Fibroblast of peridontal ligament (primary cell): ENCODE measurements around the gene C1orf210.

Source experiments
- DNase-seq: peaks from one replicate; pipeline ENCODE4 v3.0.0-alpha.2; 2010; ENCODE audit errors: extremely low read depth

C1orf210 gene

DNA sequence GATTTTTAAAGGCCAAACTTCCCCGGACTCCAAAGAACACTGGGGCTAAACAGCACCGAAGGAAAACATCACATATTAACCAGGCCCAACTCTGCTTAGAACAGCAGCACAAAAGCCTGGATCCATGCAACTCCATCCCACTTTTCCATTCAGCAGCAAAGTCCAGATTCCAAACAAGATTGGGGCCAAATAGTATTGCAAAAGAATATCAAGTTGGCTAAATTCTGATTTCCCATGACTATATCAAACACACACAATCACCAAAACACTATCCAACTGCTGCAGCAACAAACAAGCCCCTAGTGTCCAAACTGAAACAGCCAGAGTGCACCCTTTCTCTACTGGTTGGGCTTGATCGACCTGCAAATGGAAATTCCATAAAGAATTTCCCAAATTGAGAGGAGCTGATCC is 35.0 kb downstream of the C1orf210 start:
- DNase-seq = no peak

DNA sequence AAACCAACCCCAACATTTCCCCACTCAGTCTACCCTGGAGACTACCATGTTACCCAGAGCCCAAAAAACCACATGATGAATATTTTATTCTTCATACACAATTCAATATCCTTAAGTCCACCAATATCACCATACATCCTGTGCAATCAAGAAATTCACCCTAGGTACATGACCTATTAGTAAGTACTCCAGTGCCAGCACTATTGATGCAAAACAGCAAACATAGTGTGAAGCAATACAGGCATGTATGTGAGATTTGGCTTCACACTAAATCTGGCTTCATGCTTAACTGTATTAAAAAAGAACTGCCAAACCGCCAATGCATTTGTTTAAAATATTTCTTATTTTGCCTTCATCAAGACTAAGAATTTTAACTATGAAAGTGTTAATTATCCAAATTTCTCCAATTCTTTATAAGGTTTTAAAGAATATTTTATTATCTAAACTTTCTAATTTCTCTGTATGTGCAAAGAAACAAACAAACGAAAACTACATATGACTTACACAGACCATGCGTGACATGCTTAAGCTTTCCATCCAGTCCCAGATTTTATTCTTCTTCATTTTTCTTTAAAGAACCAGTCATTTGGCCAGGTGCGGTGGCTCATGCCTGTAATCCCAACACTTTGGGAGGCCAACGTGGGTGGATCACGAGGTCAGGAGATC is 38.0 kb downstream of the C1orf210 start:
- no peak for DNase-seq

DNA sequence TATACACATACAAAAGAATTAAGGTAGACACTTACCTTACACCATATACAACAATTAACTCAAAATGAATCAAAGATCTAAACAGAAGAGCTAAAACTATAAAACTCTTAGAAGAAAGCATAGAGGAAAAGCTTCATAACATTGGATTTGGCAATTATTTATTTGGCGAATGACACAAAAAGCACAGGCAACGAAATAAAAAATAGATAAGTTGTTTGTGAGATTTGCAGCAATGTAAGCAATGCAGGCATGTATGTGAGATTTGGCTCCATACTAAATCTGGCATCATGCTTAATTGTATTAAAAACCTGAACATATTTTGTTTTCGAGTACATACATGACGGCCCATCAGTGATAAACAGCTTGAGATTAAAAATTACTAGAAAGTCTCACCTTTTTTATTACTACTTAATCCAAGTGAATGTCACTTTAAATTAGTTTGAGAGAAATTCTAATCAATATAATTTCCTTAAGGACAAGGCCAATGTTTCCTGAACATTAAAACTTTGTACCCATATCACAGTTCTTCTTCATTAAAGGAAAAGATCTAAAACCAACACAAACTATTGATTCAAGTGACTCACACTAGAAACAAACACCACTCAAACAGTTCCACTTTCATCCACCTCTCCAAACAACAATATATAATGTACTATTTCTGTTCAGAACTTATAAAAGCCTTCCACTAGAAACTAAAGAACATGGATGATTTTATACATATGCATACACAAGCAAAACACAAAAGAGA is 38.7 kb downstream of the C1orf210 start:
- DNase-seq = no peak

DNA sequence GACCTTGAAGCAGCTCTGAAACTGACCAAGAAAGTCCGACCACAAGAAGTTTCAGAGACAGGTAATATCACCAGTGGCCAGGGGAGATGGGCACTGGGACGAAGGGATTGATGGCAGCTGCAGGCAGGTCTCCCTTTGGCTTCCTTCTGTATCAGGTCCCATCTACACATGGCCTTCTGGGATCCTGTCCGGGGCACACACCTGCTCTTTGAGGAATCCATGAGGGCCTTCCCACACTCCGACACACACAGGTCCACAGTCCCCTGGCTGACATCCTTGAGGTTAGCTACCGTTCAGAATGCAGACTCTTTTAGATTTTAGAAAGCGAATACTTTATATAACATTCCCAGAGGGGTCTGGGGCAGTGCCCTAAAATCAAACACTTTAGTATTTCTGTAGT is 42.1 kb downstream of the C1orf210 start:
- no peak for DNase-seq

DNA sequence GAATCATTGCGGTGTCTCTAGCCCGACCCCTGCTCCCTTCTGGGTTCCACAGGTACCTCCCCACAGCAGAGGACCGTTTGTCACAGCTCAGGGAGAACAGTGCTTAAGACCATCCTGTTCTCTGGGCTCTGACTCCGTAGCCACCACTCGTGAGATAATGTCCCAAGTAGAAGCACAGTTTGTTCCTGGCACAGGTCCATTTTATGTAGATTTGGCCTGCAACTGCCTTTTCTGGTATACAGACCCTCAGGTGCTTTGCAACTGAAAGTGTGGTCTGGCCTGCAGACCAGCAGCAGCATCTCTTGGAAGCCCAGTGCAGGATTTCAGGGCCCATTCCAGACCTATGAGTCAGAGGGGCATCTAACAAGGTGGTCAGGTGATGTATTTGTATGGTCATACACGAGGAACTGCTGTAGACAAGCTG is 44.0 kb downstream of the C1orf210 start:
- DNase-seq = peak; percentile 14

DNA sequence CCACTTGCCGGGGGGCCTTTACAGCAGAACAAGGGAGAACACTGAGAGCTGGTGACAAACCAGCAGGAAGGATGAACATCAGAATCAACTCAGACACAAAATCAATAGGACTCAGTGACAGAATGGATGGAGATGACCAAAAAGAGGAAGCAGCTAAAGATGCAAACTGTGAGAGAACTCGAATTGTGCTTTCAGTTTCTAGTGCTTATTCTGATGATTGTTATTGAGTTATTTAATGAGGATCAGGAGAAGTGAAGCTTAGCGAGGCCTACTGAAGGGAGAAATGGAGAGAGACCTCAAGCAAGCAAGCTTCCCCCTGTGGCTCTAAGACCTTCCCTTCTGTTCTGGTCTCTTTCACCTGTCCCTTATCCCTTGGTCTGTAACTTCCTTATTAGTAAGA is 45.9 kb downstream of the C1orf210 start:
- DNase-seq = no peak

DNA sequence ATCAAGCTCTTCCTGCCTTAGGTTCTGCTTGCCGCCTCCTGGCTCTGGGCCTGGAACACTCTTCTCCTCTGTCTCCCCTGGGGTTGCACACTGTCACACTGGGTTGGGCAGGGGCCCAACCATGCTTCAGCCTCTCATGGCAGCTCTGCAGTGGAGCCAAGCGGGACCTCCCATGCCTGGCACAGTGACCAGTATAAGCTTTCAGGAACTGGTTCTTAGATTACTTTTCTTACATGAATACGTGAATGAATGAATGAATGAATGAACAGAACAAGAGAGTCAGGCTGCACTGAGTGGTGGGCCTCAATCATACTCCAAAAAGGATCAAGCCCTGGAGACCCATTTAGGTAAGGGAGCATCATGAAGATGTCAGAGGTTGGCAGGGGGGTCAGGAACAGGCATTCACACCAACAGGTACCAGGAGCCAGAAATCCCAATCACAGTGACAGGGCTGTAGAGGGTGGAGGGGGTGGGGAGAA is 46.4 kb downstream of the C1orf210 start:
- no peak for DNase-seq

DNA sequence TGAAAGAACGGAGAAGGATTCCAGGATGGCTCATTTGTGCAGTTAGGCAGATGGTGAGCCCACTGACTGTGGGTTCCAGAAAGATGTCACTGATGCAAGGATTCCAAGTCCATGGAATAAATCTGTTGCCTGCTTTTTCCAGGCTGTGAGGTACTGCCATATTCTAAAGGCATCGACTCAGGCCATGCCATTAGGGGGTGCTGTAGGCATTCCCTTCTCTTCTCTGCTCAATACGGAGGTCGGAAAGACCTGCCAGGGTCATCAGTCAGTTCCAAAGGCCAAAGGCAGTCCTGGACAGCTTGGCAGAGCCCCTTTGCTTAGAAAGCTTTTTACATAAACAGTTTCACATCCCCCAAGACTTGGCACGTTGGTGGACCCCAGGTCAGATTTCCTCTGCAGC is 47.3 kb downstream of the C1orf210 start:
- peak; percentile 76 for DNase-seq

DNA sequence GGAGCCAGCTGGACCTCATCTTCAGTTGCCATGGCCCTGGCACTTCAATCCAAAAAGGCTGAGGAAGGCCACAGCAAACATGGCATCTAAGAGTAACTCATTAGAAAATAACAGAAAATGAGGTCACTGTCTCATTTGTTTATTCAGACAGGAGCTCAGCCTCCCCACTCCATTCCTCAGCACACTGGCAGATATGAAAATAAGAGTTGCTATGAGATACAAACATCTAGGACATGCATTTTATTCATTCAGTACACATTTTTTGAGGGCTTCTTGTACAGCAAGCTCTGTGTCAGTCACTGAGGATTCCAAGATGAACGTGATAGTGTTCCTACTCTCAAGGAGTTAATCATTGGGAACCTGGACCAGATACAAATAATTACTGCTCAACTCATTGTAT is 48.3 kb downstream of the C1orf210 start:
- DNase-seq = no peak

DNA sequence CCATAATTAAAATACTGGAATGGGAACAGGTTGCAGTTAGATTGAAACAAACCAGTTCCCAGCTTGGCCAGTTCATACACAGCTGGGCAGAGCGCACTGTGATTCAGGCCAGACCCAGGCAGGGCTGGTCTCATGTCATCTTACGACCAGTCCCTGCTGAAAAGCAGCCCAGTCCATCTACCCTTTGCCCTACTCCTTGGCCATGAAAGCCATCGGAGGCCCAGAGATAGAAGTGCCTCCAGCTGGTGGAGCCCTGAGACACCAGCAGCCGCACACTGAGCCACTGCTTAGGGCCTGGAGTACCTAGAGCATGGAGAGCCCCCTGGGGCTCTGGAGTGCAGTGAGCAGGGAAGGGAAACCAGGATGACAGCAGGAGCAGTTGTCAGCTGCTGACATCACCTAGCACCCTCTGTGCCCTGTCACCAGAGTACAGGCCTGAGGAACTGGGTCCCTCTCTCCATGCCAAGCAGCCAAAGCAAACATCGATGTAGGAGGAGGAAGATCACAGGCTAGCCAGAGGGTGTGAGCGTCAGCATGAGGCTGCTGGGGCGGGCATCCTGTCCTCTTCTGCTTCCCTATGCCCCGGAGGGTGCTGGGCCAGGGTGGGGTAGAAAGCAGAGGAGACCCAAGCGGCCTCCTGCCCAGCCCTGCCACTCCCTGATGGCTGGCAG is 49.8 kb downstream of the C1orf210 start:
- no peak for DNase-seq

DNA sequence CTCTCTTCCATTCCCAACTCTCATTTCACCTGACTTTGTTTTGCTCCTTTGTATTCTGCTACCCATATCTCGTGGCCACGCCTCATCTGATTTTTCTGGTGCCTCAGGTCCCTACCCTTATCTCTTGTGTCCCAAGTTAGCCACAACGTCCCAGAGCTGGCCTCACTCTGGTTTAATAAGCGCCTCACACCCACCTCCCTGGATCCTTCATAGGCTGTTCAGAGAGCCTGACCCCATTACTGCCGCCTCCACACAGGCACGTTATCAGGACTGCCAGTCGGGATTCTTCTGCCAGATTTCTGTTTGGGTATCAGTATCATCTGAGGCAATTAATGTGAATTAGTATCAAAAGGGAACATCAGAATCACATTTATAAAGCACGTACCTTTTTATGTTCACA is 50.3 kb downstream of the C1orf210 start:
- DNase-seq = no peak

DNA sequence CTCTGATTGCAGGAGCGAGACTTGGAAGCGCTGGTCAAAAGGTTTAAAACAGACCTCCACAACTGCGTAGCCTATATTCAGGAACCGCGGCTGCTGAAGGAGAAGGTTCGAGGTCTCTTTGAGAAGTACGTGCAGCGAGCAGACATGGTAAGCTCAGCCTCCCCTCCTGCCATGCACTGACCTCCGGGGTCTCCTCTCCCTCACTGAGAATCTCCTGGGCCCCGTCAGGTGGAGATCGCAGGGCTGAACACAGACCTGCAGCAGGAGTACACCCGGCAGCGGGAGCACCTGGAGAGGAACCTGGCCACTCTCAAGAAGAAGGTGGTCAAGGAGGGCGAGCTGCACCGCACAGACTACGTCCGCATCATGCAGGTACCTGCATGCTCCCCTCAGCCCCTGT is 51.1 kb downstream of the C1orf210 start:
- no peak for DNase-seq

DNA sequence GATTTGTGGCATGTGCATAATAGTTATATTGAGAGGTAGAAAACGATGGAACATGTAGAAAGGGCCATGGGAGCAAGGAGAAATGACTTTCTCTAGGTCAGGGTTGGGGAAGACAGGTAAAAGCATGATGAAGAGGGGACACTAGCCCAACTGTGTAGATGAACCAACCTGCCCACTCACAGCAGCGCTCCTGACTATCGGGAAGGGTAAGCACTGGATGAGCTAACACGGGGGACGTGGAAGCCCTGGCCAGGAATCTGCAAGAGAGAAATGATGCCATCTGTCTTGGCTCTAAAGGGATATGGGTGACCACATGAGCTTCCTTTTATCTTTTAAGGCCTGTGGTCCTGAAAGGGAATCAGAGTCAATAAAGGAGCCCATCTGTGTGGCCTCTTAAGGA is 51.8 kb downstream of the C1orf210 start:
- DNase-seq = no peak

DNA sequence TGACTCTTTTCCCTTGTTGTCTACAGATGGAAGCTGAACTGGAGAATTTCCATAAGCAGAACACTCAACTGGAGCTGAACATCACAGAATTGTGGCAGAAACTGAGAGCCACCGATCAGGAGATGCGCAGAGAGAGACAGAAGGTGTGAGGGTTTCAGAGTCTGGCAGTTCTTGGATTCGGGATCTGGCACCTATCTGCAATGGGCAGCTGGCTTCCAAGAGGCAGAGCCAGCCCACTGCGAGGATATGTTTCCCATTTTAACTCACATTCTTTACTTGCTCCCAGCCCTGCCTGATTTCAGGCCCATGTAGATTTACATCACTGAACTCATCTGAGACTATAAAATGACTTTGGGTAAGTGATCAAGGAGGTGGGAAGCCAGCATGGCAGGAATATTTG is 52.9 kb downstream of the C1orf210 start:
- peak; percentile 52 for DNase-seq

DNA sequence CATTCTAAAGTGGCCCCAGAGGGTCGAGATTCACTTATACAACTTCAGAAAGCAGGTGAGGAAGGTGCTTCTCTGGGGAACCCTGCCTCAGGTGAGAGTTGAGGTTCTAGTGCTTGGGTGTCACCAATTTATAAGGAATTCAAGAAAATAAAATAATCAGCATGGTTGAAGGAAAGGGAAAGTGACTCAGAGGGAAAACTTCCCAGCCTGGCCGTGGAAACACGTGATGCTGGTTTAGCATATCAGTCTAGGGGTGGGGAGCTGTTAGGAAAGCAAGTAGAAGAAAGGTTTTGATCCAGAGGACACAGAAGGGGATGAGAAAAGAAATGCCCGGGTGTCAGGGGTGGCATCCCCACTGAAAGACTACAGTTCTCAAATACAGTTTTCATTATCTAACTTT is 53.3 kb downstream of the C1orf210 start:
- peak; percentile 83 for DNase-seq
